Sigmoid colon (tissue), 7 donors: ENCODE results near the gene ZNF415. TPM values are rescaled to one million over a fixed set of nuclear protein-coding genes. Genes with fewer than 3 reads are reported as not detected.

Experiments used
- DNase-seq: peaks from one replicate; pipeline ENCODE4 v3.0.0-alpha.2; 2019
- H3K27ac ChIP-seq, 4 donors: fragments of 200-600 bp; sonication (generic); one replicate each; pipeline ENCODE4 v1.5.1; 2016 to 2019; ENCODE audit warnings: mild to moderate bottlenecking in 1 of 4
- H3K27me3 ChIP-seq, 3 donors: fragments of 200-600 bp; sonication (generic); one replicate each; pipeline ENCODE4 v1.5.1; 2019; ENCODE audit warnings: mild to moderate bottlenecking in 1 of 3
- H3K36me3 ChIP-seq, 4 donors: fragments of 200-600 bp; sonication (generic); one replicate each; pipeline ENCODE4 v1.5.1; 2016 to 2019
- H3K4me1 ChIP-seq, 4 donors: fragments of 200-600 bp; sonication (generic); one replicate each; pipeline ENCODE4 v1.5.1; 2017 to 2019
- H3K4me3 ChIP-seq, 4 donors: fragments of 200-600 bp; sonication (generic); one replicate each; pipeline ENCODE4 v1.5.1; 2017 to 2019; ENCODE audit warnings: mild to moderate bottlenecking in 2 of 4, moderate library complexity in 1 of 4
- H3K9me3 ChIP-seq, 4 donors: fragments of 200-600 bp in 3 of 4; sonication (generic) in 3 of 4; one replicate each; pipeline versions ENCODE4 v1.5.1 to v1.6.1; 2013 to 2019
- EP300 ChIP-seq, 4 donors: sonication (generic); formaldehyde crosslinking; IDR thresholded peaks; one replicate each; pipeline ENCODE4 v1.6.1; 2017; ENCODE audit warnings: antibody characterized with exemption in 4 of 4
- POLR2A ChIP-seq, 2 donors: fragments of 450-650 bp; IDR thresholded peaks; one replicate each; pipeline ENCODE4 v1.6.1; 2016; ENCODE audit warnings: antibody characterized with exemption in 2 of 2, mild to moderate bottlenecking in 2 of 2, moderate library complexity in 2 of 2
- POLR2AphosphoS5 ChIP-seq, 4 donors: sonication (generic); formaldehyde crosslinking; IDR thresholded peaks; one replicate each; pipeline ENCODE4 v1.6.1; 2017; ENCODE audit warnings: antibody characterized with exemption in 4 of 4
- WGBS, 2 donors: extraction: QIAGEN DNeasy Blood & Tissue Kit; methylation state at CpG; one replicate each; pipeline ENCODE4 v1.1.7; 2013; 5-methylcytosine and 5-hydroxymethylcytosine counted together
- intact Hi-C: fragments of 100-400 bp; cut with DNase I; formaldehyde crosslinking; loops from one replicate; pipeline ENCODE4 v1.15.1; 2023
- polyA plus RNA-seq, 3 donors: library from polyadenylated mRNA; stranded (reverse); fragments of 200-250 nt; gene quantifications; one replicate each; pipeline ENCODE4 v1.2.3, GENCODE V29; 2013
- total RNA-seq, 4 donors: library from RNA; depleted of rRNA; stranded (reverse); fragments of >200 nt; gene quantifications; one replicate each; pipeline ENCODE4 v1.1.0, GENCODE V29; 2016
- TF ChIP-seq, protein P1 (sequence below), 4 experiments: fragments of 450-650 bp in 3 of 4; fragments of 200-600 bp in 1 of 4; IDR thresholded peaks; one replicate each; pipeline ENCODE4 v1.5.1; 2016 to 2019; ENCODE audit warnings: antibody characterized with exemption in 4 of 4, mild to moderate bottlenecking in 3 of 4, moderate library complexity in 2 of 4
- donor health status: healthy with polysubstance abuse.
- donor health status: Bipolar disorder and iron deficiency.
- donor health status: healthy.

The ZNF415 gene
- total and polyA plus RNA-seq, 7 donors, result 2.5 to 16.9 (median 10.7) TPM

DNA sequence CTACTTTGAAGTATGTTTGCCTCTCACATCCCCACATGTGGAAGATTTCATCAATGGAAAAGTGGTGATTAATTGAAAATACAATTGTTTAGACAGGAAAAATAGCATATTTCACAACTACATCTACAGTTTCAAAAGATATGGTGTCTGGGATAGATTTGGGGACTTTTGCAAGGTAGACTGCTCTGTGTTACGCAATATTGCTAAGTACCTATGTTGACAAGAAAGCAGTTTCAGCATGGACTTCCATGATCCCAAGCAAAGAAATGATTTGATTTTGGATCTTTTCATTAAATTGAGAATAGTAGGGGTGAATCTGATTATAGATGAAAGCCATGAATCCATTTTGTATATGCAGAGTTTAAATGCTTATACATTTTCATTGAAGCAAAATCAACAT, 40.0 kb downstream of the ZNF415 start:
- H3K27me3 ChIP-seq, result no peaks in the 10 kb centered on the region
- 0 to 47% methylated on average over 1 of the region's 1 CpG for WGBS, 2 donors
- no peaks in the 10 kb centered on the region for H3K9me3 ChIP-seq
- intact Hi-C loops, result no loop called here
- H3K4me1 ChIP-seq, result no peaks in the 10 kb centered on the region
- DNase-seq, result no peak
- H3K36me3 ChIP-seq, result peaks cover 16 to 41% (median 20%) of the 10 kb centered on the region in 4 donors
- no peak for TF ChIP-seq EP300 (IDR thresholded peaks at IDR 0.05)
- no peak for TF ChIP-seq POLR2A (IDR thresholded peaks at IDR 0.05)
- TF ChIP-seq, protein P1, sequence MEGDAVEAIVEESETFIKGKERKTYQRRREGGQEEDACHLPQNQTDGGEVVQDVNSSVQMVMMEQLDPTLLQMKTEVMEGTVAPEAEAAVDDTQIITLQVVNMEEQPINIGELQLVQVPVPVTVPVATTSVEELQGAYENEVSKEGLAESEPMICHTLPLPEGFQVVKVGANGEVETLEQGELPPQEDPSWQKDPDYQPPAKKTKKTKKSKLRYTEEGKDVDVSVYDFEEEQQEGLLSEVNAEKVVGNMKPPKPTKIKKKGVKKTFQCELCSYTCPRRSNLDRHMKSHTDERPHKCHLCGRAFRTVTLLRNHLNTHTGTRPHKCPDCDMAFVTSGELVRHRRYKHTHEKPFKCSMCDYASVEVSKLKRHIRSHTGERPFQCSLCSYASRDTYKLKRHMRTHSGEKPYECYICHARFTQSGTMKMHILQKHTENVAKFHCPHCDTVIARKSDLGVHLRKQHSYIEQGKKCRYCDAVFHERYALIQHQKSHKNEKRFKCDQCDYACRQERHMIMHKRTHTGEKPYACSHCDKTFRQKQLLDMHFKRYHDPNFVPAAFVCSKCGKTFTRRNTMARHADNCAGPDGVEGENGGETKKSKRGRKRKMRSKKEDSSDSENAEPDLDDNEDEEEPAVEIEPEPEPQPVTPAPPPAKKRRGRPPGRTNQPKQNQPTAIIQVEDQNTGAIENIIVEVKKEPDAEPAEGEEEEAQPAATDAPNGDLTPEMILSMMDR (IDR thresholded peaks at IDR 0.05), result no peak
- no peak for TF ChIP-seq POLR2AphosphoS5 (IDR thresholded peaks at IDR 0.05)
- H3K27ac ChIP-seq, result no peak overlapping the region
- no peak overlapping the region for H3K4me3 ChIP-seq

DNA sequence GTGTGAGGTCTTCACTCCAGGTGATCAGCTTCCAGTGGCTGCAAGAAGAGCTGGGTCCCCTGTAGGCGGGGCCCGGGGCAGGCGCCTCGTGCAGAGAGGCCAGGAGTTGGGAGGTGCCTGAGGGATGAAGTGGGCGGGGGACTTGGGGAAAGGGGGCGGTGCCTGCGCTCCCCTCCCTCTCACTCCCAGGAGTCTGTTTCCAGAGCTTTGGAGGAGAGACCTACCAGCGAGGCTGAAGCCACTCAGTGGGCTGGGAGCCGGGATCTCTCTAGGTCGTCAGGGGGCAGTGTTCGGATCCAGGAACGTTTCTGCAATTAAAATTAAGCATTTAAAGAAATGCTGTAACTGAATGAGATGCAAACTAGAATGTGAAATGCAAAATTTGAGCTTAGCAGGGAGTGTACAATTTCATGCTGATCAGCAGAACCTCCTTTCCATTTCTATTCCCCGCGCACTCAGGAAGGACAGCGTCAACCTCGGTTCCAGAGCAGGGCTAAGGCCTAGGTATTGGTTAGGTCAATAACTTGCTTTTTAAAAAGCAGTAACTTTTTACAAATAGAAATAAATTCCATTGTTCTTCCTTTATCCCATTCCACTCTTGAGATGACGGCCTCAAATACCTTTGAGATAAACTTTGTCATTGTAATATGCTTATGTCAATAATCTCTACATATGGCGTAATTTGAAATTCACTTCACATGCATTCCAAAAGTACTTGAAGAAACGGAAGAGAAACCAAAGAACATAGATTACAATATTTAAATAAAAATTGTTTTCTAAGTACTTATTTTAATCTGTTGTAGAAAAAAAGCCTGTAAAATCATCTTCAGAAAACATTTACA, 41.1 kb downstream of the ZNF415 start:
- WGBS, 2 donors, result 94 to 95% methylated on average over 19 of the region's 19 CpGs

DNA sequence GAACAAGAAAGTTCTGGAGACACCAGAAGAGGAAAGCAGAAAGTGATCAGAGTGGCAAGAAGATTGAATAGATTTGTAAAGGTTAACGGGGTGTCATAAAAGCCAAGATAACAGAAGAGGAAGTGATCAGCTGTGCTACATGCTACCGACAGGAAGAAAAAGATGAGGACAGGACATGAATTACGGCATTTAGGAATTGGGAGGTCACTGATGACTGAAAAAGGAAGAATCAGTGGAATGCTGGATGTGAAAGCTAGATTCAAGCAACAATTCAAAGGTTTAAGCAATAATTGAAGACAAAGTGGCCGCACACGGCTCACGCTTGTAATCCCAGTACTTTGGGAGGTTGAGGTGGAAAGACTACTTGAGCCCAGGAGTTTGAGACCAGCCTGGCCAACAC, 44.6 kb downstream of the ZNF415 start:
- peaks cover 20 to 88% (median 42%) of the 10 kb centered on the region in 4 donors for H3K36me3 ChIP-seq
- WGBS, 2 donors, result 78 to 81% methylated on average over 6 of the region's 6 CpGs
- H3K27me3 ChIP-seq, result no peaks in the 10 kb centered on the region
- TF ChIP-seq, protein P1 (IDR thresholded peaks at IDR 0.05), result no peak
- TF ChIP-seq POLR2AphosphoS5 (IDR thresholded peaks at IDR 0.05) (no peak), POLR2A (IDR thresholded peaks at IDR 0.05) (no peak), EP300 (IDR thresholded peaks at IDR 0.05) (no peak)
- H3K4me1 ChIP-seq, result no peaks in the 10 kb centered on the region
- peak overlapping the region in 1 of 4 donors; percentile 0 for H3K27ac ChIP-seq
- intact Hi-C loops, result no loop called here
- DNase-seq, result no peak
- H3K4me3 ChIP-seq, result no peak overlapping the region
- no peaks in the 10 kb centered on the region for H3K9me3 ChIP-seq

More for the DNA sequence above, 41.1 kb downstream of the ZNF415 start:
- H3K4me1 ChIP-seq, result no peaks in the 10 kb centered on the region
- H3K27me3 ChIP-seq, result no peaks in the 10 kb centered on the region
- H3K9me3 ChIP-seq, result no peaks in the 10 kb centered on the region
- H3K27ac ChIP-seq, result no peak overlapping the region
- intact Hi-C loops, result no loop called here
- no peak for DNase-seq
- H3K4me3 ChIP-seq, result no peak overlapping the region
- TF ChIP-seq EP300 (IDR thresholded peaks at IDR 0.05) (no peak), POLR2A (IDR thresholded peaks at IDR 0.05) (no peak), POLR2AphosphoS5 (IDR thresholded peaks at IDR 0.05) (no peak)
- TF ChIP-seq, protein P1 (IDR thresholded peaks at IDR 0.05), result no peak
- H3K36me3 ChIP-seq, result peaks cover 16 to 52% (median 23%) of the 10 kb centered on the region in 4 donors

GRCh38 chr19:53086949-53087348, 45.8 kb downstream of the ZNF415 start:
- peaks cover 20 to 98% (median 42%) of the 10 kb centered on the region in 4 donors for H3K36me3 ChIP-seq
- intact Hi-C loops, result no loop called here
- no peaks in the 10 kb centered on the region for H3K27me3 ChIP-seq
- WGBS, 2 donors, result 51 to 79% methylated on average over 5 of the region's 5 CpGs
- no peak overlapping the region for H3K4me3 ChIP-seq
- H3K27ac ChIP-seq, result peak overlapping the region in 2 of 4 donors; percentile 10 to 27
- H3K4me1 ChIP-seq, result no peaks in the 10 kb centered on the region
- DNase-seq, result no peak
- H3K9me3 ChIP-seq, result no peaks in the 10 kb centered on the region
- TF ChIP-seq, protein P1 (IDR thresholded peaks at IDR 0.05), result no peak
- TF ChIP-seq EP300 (IDR thresholded peaks at IDR 0.05), result no peak
- TF ChIP-seq POLR2AphosphoS5 (IDR thresholded peaks at IDR 0.05), result peak in 2 of 4 donors; percentile 20 to 32
- no peak for TF ChIP-seq POLR2A (IDR thresholded peaks at IDR 0.05)
